ENCODE measurements around the gene TES. TPM values are rescaled to one million over a fixed set of nuclear protein-coding genes. Genes with fewer than 3 reads are reported as not detected.
"Not testable (repeated sequence)": the region's sequence is repeated elsewhere in the genome, so short reads cannot be mapped to it uniquely, and the experiment has no call there.

Gene TES
- total RNA-seq, 1 experiment from 2014 or later, result 20.6 TPM

- Histone ChIP-seq H3K27me3 (no peaks in the 10 kb centered on the region), H3K27ac (no peak overlapping the region)
Observed at GRCh38 chr7:116290740-116291139, 80.4 kb downstream of the TES start.

GRCh38 chr7:116291937-116292336 is 81.6 kb downstream of the TES start:
- Histone ChIP-seq H3K36me3 (no peaks in the 10 kb centered on the region), H3K27me3 (no peaks in the 10 kb centered on the region)

More at GRCh38 chr7:116290740-116291139, 80.4 kb downstream of the TES start:
- no peaks in the 10 kb centered on the region for H3K36me3 ChIP-seq
- H3K4me1 ChIP-seq, result no peaks in the 10 kb centered on the region
- H3K4me3 ChIP-seq, result no peak overlapping the region
- H3K9me3 ChIP-seq (replicated peaks), result no peaks in the 10 kb centered on the region
- DNase-seq, result no peak

GRCh38 chr7:116292381-116292780 is 82.0 kb downstream of the TES start:
- no peak overlapping the region for H3K4me3 ChIP-seq
- no peaks in the 10 kb centered on the region for H3K36me3 ChIP-seq
- H3K9me3 ChIP-seq (replicated peaks), result no peaks in the 10 kb centered on the region; the same call in 1 of the 2 replicates
- H3K27me3 ChIP-seq, result no peaks in the 10 kb centered on the region
- DNase-seq, result no peak
- no peak overlapping the region for H3K27ac ChIP-seq
- H3K4me1 ChIP-seq, result no peaks in the 10 kb centered on the region

More at GRCh38 chr7:116291937-116292336, 81.6 kb downstream of the TES start:
- DNase-seq, result no peak
- H3K27ac ChIP-seq, result no peak overlapping the region
- H3K9me3 ChIP-seq (replicated peaks), result no peaks in the 10 kb centered on the region; the same call in 1 of the 2 replicates
- H3K4me1 ChIP-seq, result no peaks in the 10 kb centered on the region
- no peak overlapping the region for H3K4me3 ChIP-seq

- no peak for DNase-seq
- Histone ChIP-seq H3K4me1 (no peaks in the 10 kb centered on the region), H3K36me3 (no peaks in the 10 kb centered on the region), H3K27me3 (no peaks in the 10 kb centered on the region), H3K27ac (no peak overlapping the region), H3K4me3 (no peak overlapping the region), H3K9me3 (replicated peaks) (no peaks in the 10 kb centered on the region; the same call in 1 of the 2 replicates)
Observed at GRCh38 chr7:116293139-116293538, 82.8 kb downstream of the TES start.

GRCh38 chr7:116293633-116294032 is 83.3 kb downstream of the TES start:
- no peak for DNase-seq
- Histone ChIP-seq H3K9me3 (replicated peaks) (no peaks in the 10 kb centered on the region; the same call in 1 of the 2 replicates), H3K4me3 (no peak overlapping the region), H3K36me3 (no peaks in the 10 kb centered on the region), H3K4me1 (no peaks in the 10 kb centered on the region), H3K27ac (no peak overlapping the region), H3K27me3 (no peaks in the 10 kb centered on the region)

GRCh38 chr7:116295903-116296302 is 85.6 kb downstream of the TES start:
- H3K4me1 ChIP-seq; H3K27ac ChIP-seq; H3K36me3 ChIP-seq; DNase-seq; H3K27me3 ChIP-seq; H3K9me3 ChIP-seq (replicated peaks); H3K4me3 ChIP-seq: not testable (repeated sequence)

- peaks cover 3% of the 10 kb centered on the region; the same call in 1 of the 2 replicates for H3K9me3 ChIP-seq (replicated peaks)
- no peaks in the 10 kb centered on the region for H3K36me3 ChIP-seq
- no peaks in the 10 kb centered on the region for H3K27me3 ChIP-seq
- no peaks in the 10 kb centered on the region for H3K4me1 ChIP-seq
- H3K4me3 ChIP-seq, result no peak overlapping the region
- peak in 1 of 2 experiments; percentile 10 for DNase-seq
- H3K27ac ChIP-seq, result no peak overlapping the region
Observed at GRCh38 chr7:116298055-116298454, 87.7 kb downstream of the TES start.

- Histone ChIP-seq H3K27ac (no peak overlapping the region), H3K9me3 (replicated peaks) (peaks cover 3% of the 10 kb centered on the region; the same call in 1 of the 2 replicates), H3K27me3 (no peaks in the 10 kb centered on the region), H3K36me3 (no peaks in the 10 kb centered on the region), H3K4me3 (no peak overlapping the region), H3K4me1 (no peaks in the 10 kb centered on the region)
- no peak for DNase-seq
Observed at GRCh38 chr7:116298576-116298975, 88.2 kb downstream of the TES start.

- Histone ChIP-seq H3K9me3 (replicated peaks) (no peaks in the 10 kb centered on the region), H3K36me3 (no peaks in the 10 kb centered on the region), H3K27ac (no peak overlapping the region), H3K4me1 (peaks cover 16% of the 10 kb centered on the region; the same call in 1 of the 2 replicates), H3K4me3 (no peak overlapping the region), H3K27me3 (no peaks in the 10 kb centered on the region)
- DNase-seq, result peak in 1 of 2 experiments; percentile 17
Observed at GRCh38 chr7:116305485-116306408, 95.4 kb downstream of the TES start.

- H3K27ac ChIP-seq, result no peak overlapping the region
Observed at GRCh38 chr7:116306409-116307048, 96.2 kb downstream of the TES start.

GRCh38 chr7:116307253-116307652 is 96.9 kb downstream of the TES start:
- Histone ChIP-seq H3K27ac (no peak overlapping the region), H3K4me1 (peaks cover 16% of the 10 kb centered on the region; the same call in 1 of the 2 replicates), H3K36me3 (no peaks in the 10 kb centered on the region), H3K4me3 (no peak overlapping the region), H3K9me3 (replicated peaks) (no peaks in the 10 kb centered on the region), H3K27me3 (no peaks in the 10 kb centered on the region)
- DNase-seq, result no peak

More at GRCh38 chr7:116306409-116307048, 96.2 kb downstream of the TES start:
- DNase-seq, result no peak
- no peaks in the 10 kb centered on the region for H3K27me3 ChIP-seq
- no peaks in the 10 kb centered on the region for H3K9me3 ChIP-seq (replicated peaks)
- H3K4me3 ChIP-seq, result no peak overlapping the region
- H3K36me3 ChIP-seq, result no peaks in the 10 kb centered on the region
- peaks cover 16% of the 10 kb centered on the region; the same call in 1 of the 2 replicates for H3K4me1 ChIP-seq

Other genes starting within 250 kb of the TES start
- 0.47 TPM in 1 of 2 replicates, not detected in the other for gene TFEC, start 179.8 kb upstream of the TES start, total RNA-seq (2014; rRNA removed; shearing (Covaris generic))